SK-N-SH (cell line): ENCODE results near the gene GALNT1. TPM values are rescaled to one million over a fixed set of nuclear protein-coding genes. Genes with fewer than 3 reads are reported as not detected.

ENCODE experiments used
- CTCF ChIA-PET: fragments of 300-600, 350-600 bp; formaldehyde crosslinking; extraction: SDS; loops from one replicate; lab custom pipeline; 2021; lab: Yijun Ruan, JAX
- POLR2A ChIA-PET: fragments of 350-600 bp; sonication (Branson Sonifier 250); formaldehyde crosslinking; extraction: SDS; loops from one replicate; lab custom pipeline; 2020; ENCODE audit warnings: antibody characterized with exemption, inconsistent platforms; lab: Yijun Ruan, JAX
- DNase-seq: peaks from one replicate; pipeline ENCODE4 v3.0.0; 2012
- H2AFZ ChIP-seq: fragments of 200-600 bp; sonication (generic); 2 replicates; pipeline ENCODE4 v1.8.1; 2016; ENCODE audit warnings: antibody characterized with exemption, mild to moderate bottlenecking, low read depth
- H3F3A ChIP-seq: fragments of 200-600 bp; sonication (generic); replicated peaks from 2 replicates; pipeline ENCODE3; 2016; ENCODE audit warnings: antibody characterized with exemption, mild to moderate bottlenecking; ENCODE audit not compliant: insufficient read depth
- H3K27ac ChIP-seq, 2 experiments: fragments of 200-500 bp in 1 of 2; fragments of 200-600 bp in 1 of 2; sonication (Bioruptor generic) in 1 of 2; sonication (generic), shearing (Covaris generic) in 1 of 2; 2 replicates each; pipeline versions ENCODE4 v1.5.1 to v1.6.1; 2014 to 2016; ENCODE audit warnings: low read depth in 2 of 2, inconsistent platforms in 1 of 2, low read length in 1 of 2, mild to moderate bottlenecking in 1 of 2, mixed read lengths in 1 of 2
- H3K27me3 ChIP-seq: fragments of 200-600 bp; sonication (generic), shearing (Covaris generic); 2 replicates; pipeline ENCODE4 v1.6.1; 2016; ENCODE audit warnings: mixed run types; ENCODE audit not compliant: insufficient read depth
- H3K36me3 ChIP-seq, 2 experiments: fragments of 200-500 bp in 1 of 2; fragments of 200-600 bp in 1 of 2; sonication (Bioruptor generic) in 1 of 2; sonication (generic) in 1 of 2; replicated peaks in 1 of 2; 2 replicates each; pipeline versions ENCODE3 to v1.5.1; 2014 to 2016; ENCODE audit warnings: low read length in 1 of 2, mild to moderate bottlenecking in 1 of 2; ENCODE audit not compliant: insufficient read depth in 2 of 2, control insufficient read depth in 1 of 2
- H3K4me1 ChIP-seq, 2 experiments: fragments of 200-500 bp in 1 of 2; fragments of 200-600 bp in 1 of 2; sonication (Bioruptor generic) in 1 of 2; sonication (generic), shearing (Covaris generic) in 1 of 2; 2 replicates each; pipeline versions ENCODE4 v1.5.1 to v1.6.1; 2014 to 2016; ENCODE audit warnings: low read depth in 1 of 2, low read length in 1 of 2, mixed run types in 1 of 2; ENCODE audit not compliant: insufficient read depth in 2 of 2, control insufficient read depth in 1 of 2
- H3K4me2 ChIP-seq: fragments of 200-600 bp; sonication (generic), shearing (Covaris generic); 2 replicates; pipeline ENCODE4 v1.6.1; 2017; ENCODE audit warnings: mixed run types
- H3K4me3 ChIP-seq, 2 experiments: fragments of 200-500 bp in 1 of 2; fragments of 200-600 bp in 1 of 2; sonication (Bioruptor generic) in 1 of 2; sonication (generic), shearing (Covaris generic) in 1 of 2; 2 replicates each; pipeline versions ENCODE4 v1.5.1 to v1.8.1; 2014 to 2016; ENCODE audit warnings: low read depth in 2 of 2, inconsistent platforms in 1 of 2, low read length in 1 of 2, mild to moderate bottlenecking in 1 of 2, mixed read lengths in 1 of 2, moderate library complexity in 1 of 2
- H3K79me2 ChIP-seq: fragments of 200-600 bp; sonication (generic); 2 replicates; pipeline ENCODE4 v1.8.1; 2017; ENCODE audit warnings: mild to moderate bottlenecking; ENCODE audit not compliant: insufficient read depth
- H3K9ac ChIP-seq: fragments of 200-600 bp; sonication (generic); 2 replicates; pipeline ENCODE4 v1.6.1; 2017; ENCODE audit warnings: mixed run types
- H3K9me2 ChIP-seq: fragments of 200-600 bp; sonication (generic); 2 replicates; pipeline ENCODE4 v1.6.1; 2017; ENCODE audit warnings: mixed run types
- H3K9me3 ChIP-seq: fragments of 200-600 bp; sonication (generic); 2 replicates; pipeline ENCODE4 v1.6.1; 2017; ENCODE audit warnings: mixed run types, mild to moderate bottlenecking, moderate library complexity
- H4K20me1 ChIP-seq: fragments of 200-600 bp; sonication (generic); 2 replicates; pipeline ENCODE4 v1.6.1; 2017; ENCODE audit warnings: mild to moderate bottlenecking, mixed run types; ENCODE audit not compliant: insufficient read depth
- ELF1 ChIP-seq: IDR thresholded peaks from 2 replicates; pipeline ENCODE4 v1.4.0; 2012
- EP300 ChIP-seq, 2 experiments: IDR thresholded peaks; 2 replicates each; pipeline versions ENCODE4 v1.4.0 to v1.6.1; 2012; ENCODE audit warnings: borderline replicate concordance in 1 of 2, low read depth in 1 of 2, low read length in 1 of 2
- GATA2 ChIP-seq: sonication (generic); formaldehyde crosslinking; IDR thresholded peaks from 2 replicates; pipeline ENCODE4 v1.5.0; 2020; ENCODE audit warnings: mild to moderate bottlenecking, missing genetic modification reagents
- JUND ChIP-seq: IDR thresholded peaks from 2 replicates; pipeline ENCODE4 v1.4.0; 2012
- MXI1 ChIP-seq: IDR thresholded peaks from 2 replicates; pipeline ENCODE4 v1.6.1; 2012; ENCODE audit warnings: mild to moderate bottlenecking, low read depth, low read length, improper control_type of control experiment
- POLR2AphosphoS5 ChIP-seq: IDR thresholded peaks from 2 replicates; pipeline ENCODE4 v1.6.1; 2012; ENCODE audit warnings: low read depth, low read length
- RCOR1 ChIP-seq: fragments of 150-350 bp; IDR thresholded peaks from 2 replicates; pipeline ENCODE4 v1.6.1; 2017; ENCODE audit warnings: antibody characterized with exemption, low read length
- RFX5 ChIP-seq: IDR thresholded peaks from 2 replicates; pipeline ENCODE4 v1.6.1; 2012; ENCODE audit warnings: mild to moderate bottlenecking, improper control_type of control experiment, low read length
- RXRA ChIP-seq: IDR thresholded peaks from 2 replicates; pipeline ENCODE4 v1.4.0; 2012; ENCODE audit warnings: low read depth, mild to moderate bottlenecking, borderline replicate concordance
- SMC3 ChIP-seq: IDR thresholded peaks from 2 replicates; pipeline ENCODE4 v1.6.1; 2012; ENCODE audit warnings: low read depth, low read length, improper control_type of control experiment
- TAF1 ChIP-seq: IDR thresholded peaks from 2 replicates; pipeline ENCODE4 v1.6.1; 2012; ENCODE audit warnings: low read depth, mild to moderate bottlenecking, low read length, moderate library complexity, borderline replicate concordance
- TCF12 ChIP-seq: IDR thresholded peaks from 2 replicates; pipeline ENCODE4 v1.4.0; 2012
- WGBS: methylation state at CpG from one replicate; pipeline ENCODE4 v1.1.6; 2017; ENCODE audit warnings: low lambda C conversion rate; 5-methylcytosine and 5-hydroxymethylcytosine counted together
- polyA plus RNA-seq, 3 experiments: library from polyadenylated mRNA; depleted of rRNA; stranded (reverse); fragments of >200 nt; gene quantifications; 2 replicates each; pipeline ENCODE4 v1.2.3, GENCODE V29; 2012
- TF ChIP-seq, protein P1 (sequence below): IDR thresholded peaks from 2 replicates; pipeline ENCODE4 v1.6.1; 2012; ENCODE audit warnings: mild to moderate bottlenecking, low read depth, low read length, moderate library complexity
- TF ChIP-seq, protein P2 (sequence below): fragments of 200-600 bp; sonication (generic); IDR thresholded peaks from 2 replicates; pipeline ENCODE4 v1.6.1; 2017; ENCODE audit warnings: antibody characterized with exemption, mild to moderate bottlenecking, moderate library complexity
- TF ChIP-seq, protein P3 (sequence below): fragments of 150-350 bp; IDR thresholded peaks from 2 replicates; pipeline ENCODE4 v1.6.1; 2016; ENCODE audit warnings: mild to moderate bottlenecking, low read depth, low read length
- TF ChIP-seq, protein P4 (sequence below): IDR thresholded peaks from 2 replicates; pipeline ENCODE4 v1.4.0; 2012; ENCODE audit warnings: low read depth, borderline replicate concordance

The GALNT1 gene
- polyA plus RNA-seq, 1 of the 3 experiments (the other 2 are of a cell fraction) = 15.7 TPM

DNA sequence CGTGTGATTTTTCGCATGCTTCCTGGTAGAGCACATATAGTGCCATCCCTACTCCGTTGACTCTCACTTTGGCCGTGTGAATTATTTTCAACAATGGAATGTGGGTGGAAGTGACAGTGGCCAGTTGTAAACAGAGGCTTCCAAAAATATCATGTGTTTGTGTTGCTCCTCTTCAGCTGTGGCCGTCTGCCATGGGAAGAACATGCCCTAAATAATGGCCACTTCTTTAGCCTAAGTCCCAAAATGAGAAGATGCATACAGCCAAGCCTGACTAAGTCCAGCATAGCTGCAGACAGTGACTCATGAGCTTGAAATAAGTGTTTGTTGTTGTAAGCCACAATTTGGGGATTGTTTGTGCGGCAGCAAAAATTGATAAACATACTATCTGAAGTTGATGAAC is 8.9 kb upstream of the GALNT1 start:
- Histone ChIP-seq H3K4me2 (no peak overlapping the region), H3F3A (no peaks in the 10 kb centered on the region), H3K9me3 (no peaks in the 10 kb centered on the region), H3K4me1 (no peaks in the 10 kb centered on the region), H3K9ac (no peak overlapping the region), H2AFZ (no peak overlapping the region), H3K79me2 (no peaks in the 10 kb centered on the region), H3K27ac (no peak overlapping the region), H3K27me3 (no peaks in the 10 kb centered on the region), H3K4me3 (no peak overlapping the region), H3K36me3 (no peaks in the 10 kb centered on the region), H3K9me2 (no peaks in the 10 kb centered on the region), H4K20me1 (no peaks in the 10 kb centered on the region)
- 77% methylated on average over 6 of the region's 6 CpGs for WGBS
- TF ChIP-seq TAF1 = no peak
- TF ChIP-seq POLR2AphosphoS5 = no peak
- no peak for DNase-seq
- POLR2A ChIA-PET = no interaction called here
- CTCF ChIA-PET = no interaction called here

DNA sequence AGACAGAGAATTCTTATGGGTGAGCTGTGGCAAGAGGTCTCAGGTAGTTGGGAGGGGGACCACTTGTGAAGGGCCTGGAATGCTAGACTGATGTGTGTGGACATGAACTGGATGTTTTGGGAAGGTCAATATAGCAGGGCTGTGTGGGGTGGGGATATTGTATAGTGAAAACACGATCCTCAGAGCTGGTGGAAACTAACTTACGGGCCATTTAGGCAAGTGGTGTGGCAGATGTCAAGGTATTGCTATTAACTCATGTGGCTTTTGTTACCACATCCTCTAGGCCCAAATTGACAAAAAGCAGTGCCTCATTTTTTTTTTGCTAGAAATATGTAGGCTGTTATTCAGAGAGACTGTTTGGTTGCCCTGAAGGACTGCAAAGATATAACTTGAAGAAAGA is 8.0 kb upstream of the GALNT1 start:
- no peaks in the 10 kb centered on the region for H3K9me3 ChIP-seq
- ChIA-PET CTCF (no interaction called here), POLR2A (no interaction called here)
- H3K27ac ChIP-seq = no peak overlapping the region
- H3K9ac ChIP-seq = no peak overlapping the region
- no peaks in the 10 kb centered on the region for H3F3A ChIP-seq
- DNase-seq = no peak
- H3K79me2 ChIP-seq = no peaks in the 10 kb centered on the region
- no peaks in the 10 kb centered on the region for H3K27me3 ChIP-seq
- no peak overlapping the region for H3K4me3 ChIP-seq
- no peaks in the 10 kb centered on the region for H3K4me1 ChIP-seq
- no peaks in the 10 kb centered on the region for H3K9me2 ChIP-seq
- TF ChIP-seq RFX5 (no peak), RXRA (no peak), RCOR1 (no peak), TCF12 (no peak), SMC3 (no peak), MXI1 (no peak), JUND (no peak), ELF1 (no peak), TAF1 (no peak), GATA2 (CRISPR knock-in tag) (no peak), EP300 (IDR thresholded peaks at IDR 0.05; ENCODE audit: borderline replicate concordance in 1 of 2, low read depth in 1 of 2, low read length in 1 of 2) (no peak)
- TF ChIP-seq, protein P1, sequence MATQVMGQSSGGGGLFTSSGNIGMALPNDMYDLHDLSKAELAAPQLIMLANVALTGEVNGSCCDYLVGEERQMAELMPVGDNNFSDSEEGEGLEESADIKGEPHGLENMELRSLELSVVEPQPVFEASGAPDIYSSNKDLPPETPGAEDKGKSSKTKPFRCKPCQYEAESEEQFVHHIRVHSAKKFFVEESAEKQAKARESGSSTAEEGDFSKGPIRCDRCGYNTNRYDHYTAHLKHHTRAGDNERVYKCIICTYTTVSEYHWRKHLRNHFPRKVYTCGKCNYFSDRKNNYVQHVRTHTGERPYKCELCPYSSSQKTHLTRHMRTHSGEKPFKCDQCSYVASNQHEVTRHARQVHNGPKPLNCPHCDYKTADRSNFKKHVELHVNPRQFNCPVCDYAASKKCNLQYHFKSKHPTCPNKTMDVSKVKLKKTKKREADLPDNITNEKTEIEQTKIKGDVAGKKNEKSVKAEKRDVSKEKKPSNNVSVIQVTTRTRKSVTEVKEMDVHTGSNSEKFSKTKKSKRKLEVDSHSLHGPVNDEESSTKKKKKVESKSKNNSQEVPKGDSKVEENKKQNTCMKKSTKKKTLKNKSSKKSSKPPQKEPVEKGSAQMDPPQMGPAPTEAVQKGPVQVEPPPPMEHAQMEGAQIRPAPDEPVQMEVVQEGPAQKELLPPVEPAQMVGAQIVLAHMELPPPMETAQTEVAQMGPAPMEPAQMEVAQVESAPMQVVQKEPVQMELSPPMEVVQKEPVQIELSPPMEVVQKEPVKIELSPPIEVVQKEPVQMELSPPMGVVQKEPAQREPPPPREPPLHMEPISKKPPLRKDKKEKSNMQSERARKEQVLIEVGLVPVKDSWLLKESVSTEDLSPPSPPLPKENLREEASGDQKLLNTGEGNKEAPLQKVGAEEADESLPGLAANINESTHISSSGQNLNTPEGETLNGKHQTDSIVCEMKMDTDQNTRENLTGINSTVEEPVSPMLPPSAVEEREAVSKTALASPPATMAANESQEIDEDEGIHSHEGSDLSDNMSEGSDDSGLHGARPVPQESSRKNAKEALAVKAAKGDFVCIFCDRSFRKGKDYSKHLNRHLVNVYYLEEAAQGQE = no peak
- TF ChIP-seq, protein P2, sequence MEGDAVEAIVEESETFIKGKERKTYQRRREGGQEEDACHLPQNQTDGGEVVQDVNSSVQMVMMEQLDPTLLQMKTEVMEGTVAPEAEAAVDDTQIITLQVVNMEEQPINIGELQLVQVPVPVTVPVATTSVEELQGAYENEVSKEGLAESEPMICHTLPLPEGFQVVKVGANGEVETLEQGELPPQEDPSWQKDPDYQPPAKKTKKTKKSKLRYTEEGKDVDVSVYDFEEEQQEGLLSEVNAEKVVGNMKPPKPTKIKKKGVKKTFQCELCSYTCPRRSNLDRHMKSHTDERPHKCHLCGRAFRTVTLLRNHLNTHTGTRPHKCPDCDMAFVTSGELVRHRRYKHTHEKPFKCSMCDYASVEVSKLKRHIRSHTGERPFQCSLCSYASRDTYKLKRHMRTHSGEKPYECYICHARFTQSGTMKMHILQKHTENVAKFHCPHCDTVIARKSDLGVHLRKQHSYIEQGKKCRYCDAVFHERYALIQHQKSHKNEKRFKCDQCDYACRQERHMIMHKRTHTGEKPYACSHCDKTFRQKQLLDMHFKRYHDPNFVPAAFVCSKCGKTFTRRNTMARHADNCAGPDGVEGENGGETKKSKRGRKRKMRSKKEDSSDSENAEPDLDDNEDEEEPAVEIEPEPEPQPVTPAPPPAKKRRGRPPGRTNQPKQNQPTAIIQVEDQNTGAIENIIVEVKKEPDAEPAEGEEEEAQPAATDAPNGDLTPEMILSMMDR = no peak
- TF ChIP-seq, protein P3, sequence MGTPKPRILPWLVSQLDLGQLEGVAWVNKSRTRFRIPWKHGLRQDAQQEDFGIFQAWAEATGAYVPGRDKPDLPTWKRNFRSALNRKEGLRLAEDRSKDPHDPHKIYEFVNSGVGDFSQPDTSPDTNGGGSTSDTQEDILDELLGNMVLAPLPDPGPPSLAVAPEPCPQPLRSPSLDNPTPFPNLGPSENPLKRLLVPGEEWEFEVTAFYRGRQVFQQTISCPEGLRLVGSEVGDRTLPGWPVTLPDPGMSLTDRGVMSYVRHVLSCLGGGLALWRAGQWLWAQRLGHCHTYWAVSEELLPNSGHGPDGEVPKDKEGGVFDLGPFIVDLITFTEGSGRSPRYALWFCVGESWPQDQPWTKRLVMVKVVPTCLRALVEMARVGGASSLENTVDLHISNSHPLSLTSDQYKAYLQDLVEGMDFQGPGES = no peak
- TF ChIP-seq, protein P4, sequence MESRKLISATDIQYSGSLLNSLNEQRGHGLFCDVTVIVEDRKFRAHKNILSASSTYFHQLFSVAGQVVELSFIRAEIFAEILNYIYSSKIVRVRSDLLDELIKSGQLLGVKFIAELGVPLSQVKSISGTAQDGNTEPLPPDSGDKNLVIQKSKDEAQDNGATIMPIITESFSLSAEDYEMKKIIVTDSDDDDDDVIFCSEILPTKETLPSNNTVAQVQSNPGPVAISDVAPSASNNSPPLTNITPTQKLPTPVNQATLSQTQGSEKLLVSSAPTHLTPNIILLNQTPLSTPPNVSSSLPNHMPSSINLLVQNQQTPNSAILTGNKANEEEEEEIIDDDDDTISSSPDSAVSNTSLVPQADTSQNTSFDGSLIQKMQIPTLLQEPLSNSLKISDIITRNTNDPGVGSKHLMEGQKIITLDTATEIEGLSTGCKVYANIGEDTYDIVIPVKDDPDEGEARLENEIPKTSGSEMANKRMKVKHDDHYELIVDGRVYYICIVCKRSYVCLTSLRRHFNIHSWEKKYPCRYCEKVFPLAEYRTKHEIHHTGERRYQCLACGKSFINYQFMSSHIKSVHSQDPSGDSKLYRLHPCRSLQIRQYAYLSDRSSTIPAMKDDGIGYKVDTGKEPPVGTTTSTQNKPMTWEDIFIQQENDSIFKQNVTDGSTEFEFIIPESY = no peak
- no peak overlapping the region for H2AFZ ChIP-seq
- H3K4me2 ChIP-seq = no peak overlapping the region
- no peaks in the 10 kb centered on the region for H4K20me1 ChIP-seq
- H3K36me3 ChIP-seq = no peaks in the 10 kb centered on the region
- 53% methylated on average over 2 of the region's 2 CpGs for WGBS
